ELR (cell line): ENCODE results near the gene PAQR3.
"Not testable (repeated sequence)": the region's sequence is repeated elsewhere in the genome, so short reads cannot be mapped to it uniquely, and the experiment has no call there.

Experiments used
- DNase-seq: peaks from one replicate; pipeline ENCODE4 v3.0.0-alpha.2; 2015; ENCODE audit warnings: low read depth

The PAQR3 gene

GRCh38 chr4:78928835-78929234 lies 10.4 kb downstream of the PAQR3 start:
- no peak for DNase-seq

GRCh38 chr4:78926826-78927225 lies 12.4 kb downstream of the PAQR3 start:
- DNase-seq, result no peak

- DNase-seq, result peak; percentile 9
Measured at GRCh38 chr4:78923464-78924312, 15.6 kb downstream of the PAQR3 start.

- peak; percentile 69 for DNase-seq
Measured at GRCh38 chr4:78922207-78922606, 17.0 kb downstream of the PAQR3 start.

GRCh38 chr4:78910612-78911011 lies 28.6 kb downstream of the PAQR3 start:
- DNase-seq, result no peak

GRCh38 chr4:78908974-78909373 lies 30.3 kb downstream of the PAQR3 start:
- not testable (repeated sequence) for DNase-seq

GRCh38 chr4:78907638-78908037 lies 31.6 kb downstream of the PAQR3 start:
- DNase-seq, result no peak

GRCh38 chr4:78904143-78904542 lies 35.1 kb downstream of the PAQR3 start:
- DNase-seq, result no peak

GRCh38 chr4:78902298-78902697 lies 36.9 kb downstream of the PAQR3 start:
- DNase-seq, result no peak

- DNase-seq, result no peak
Measured at GRCh38 chr4:78901882-78902281, 37.4 kb downstream of the PAQR3 start.

- DNase-seq, result no peak
Measured at GRCh38 chr4:78899302-78899701, 39.9 kb downstream of the PAQR3 start.

- DNase-seq, result no peak
Measured at GRCh38 chr4:78889955-78890354, 49.3 kb downstream of the PAQR3 start.

GRCh38 chr4:78885598-78885997 lies 53.6 kb downstream of the PAQR3 start:
- DNase-seq, result no peak

- DNase-seq, result no peak
Measured at GRCh38 chr4:78880874-78881492, 58.3 kb downstream of the PAQR3 start.

- DNase-seq, result no peak
Measured at GRCh38 chr4:78878031-78878430, 61.2 kb downstream of the PAQR3 start.

GRCh38 chr4:78876568-78877320 lies 62.5 kb downstream of the PAQR3 start:
- DNase-seq, result peak; percentile 48

GRCh38 chr4:78870056-78870455 lies 69.2 kb downstream of the PAQR3 start:
- no peak for DNase-seq

GRCh38 chr4:78868712-78869111 lies 70.5 kb downstream of the PAQR3 start:
- not testable (repeated sequence) for DNase-seq

GRCh38 chr4:78865451-78865850 lies 73.8 kb downstream of the PAQR3 start:
- no peak for DNase-seq

- DNase-seq, result peak; percentile 80
Measured at GRCh38 chr4:78864405-78865024, 74.7 kb downstream of the PAQR3 start.

- DNase-seq, result no peak
Measured at GRCh38 chr4:78863991-78864390, 75.2 kb downstream of the PAQR3 start.

GRCh38 chr4:78863254-78863869 lies 75.9 kb downstream of the PAQR3 start:
- DNase-seq, result no peak
